ENCODE data around the gene SLC26A4.
"Not testable (repeated sequence)": the region's sequence is repeated elsewhere in the genome, so short reads cannot be mapped to it uniquely, and the experiment has no call there.

Gene SLC26A4

GRCh38 chr7:107632492-107632865 lies 28.1 kb upstream of the SLC26A4 start:
- no peak overlapping the region for H3K4me3 ChIP-seq (ENCODE audit: low read length)
- no peaks in the 10 kb centered on the region for H3K36me3 ChIP-seq (ENCODE audit: insufficient read depth, low read depth, low read length)
- H3K27me3 ChIP-seq (ENCODE audit: insufficient read depth, low read length), result no peaks in the 10 kb centered on the region
- H3K27ac ChIP-seq (ENCODE audit: low read length), result no peak overlapping the region
- H3K9me3 ChIP-seq (ENCODE audit: insufficient read depth, low read depth, low read length), result no peaks in the 10 kb centered on the region
- H3K9ac ChIP-seq (ENCODE audit: low read depth, low read length), result no peak overlapping the region
- H3K4me1 ChIP-seq (ENCODE audit: insufficient read depth, low read length), result peaks cover 2% of the 10 kb centered on the region; the same call in 1 of the 2 replicates

- no peak overlapping the region for H3K4me3 ChIP-seq (ENCODE audit: low read length)
- H3K27ac ChIP-seq (ENCODE audit: low read length), result no peak overlapping the region
- no peaks in the 10 kb centered on the region for H3K4me1 ChIP-seq (ENCODE audit: insufficient read depth, low read length)
- H3K36me3 ChIP-seq (ENCODE audit: insufficient read depth, low read depth, low read length), result no peaks in the 10 kb centered on the region
- no peaks in the 10 kb centered on the region for H3K9me3 ChIP-seq (ENCODE audit: insufficient read depth, low read depth, low read length)
- H3K27me3 ChIP-seq (ENCODE audit: insufficient read depth, low read length), result no peaks in the 10 kb centered on the region
- H3K9ac ChIP-seq (ENCODE audit: low read depth, low read length), result no peak overlapping the region
Observed at GRCh38 chr7:107638594-107638993, 22.0 kb upstream of the SLC26A4 start.

- not testable (repeated sequence) for H3K4me1 ChIP-seq (ENCODE audit: insufficient read depth, low read length); H3K27ac ChIP-seq (ENCODE audit: low read length)
Observed at GRCh38 chr7:107639070-107639469, 21.6 kb upstream of the SLC26A4 start.

GRCh38 chr7:107641676-107642075 lies 19.0 kb upstream of the SLC26A4 start:
- Histone ChIP-seq H3K9ac (ENCODE audit: low read depth, low read length) (no peak overlapping the region), H3K4me1 (ENCODE audit: insufficient read depth, low read length) (no peaks in the 10 kb centered on the region), H3K9me3 (ENCODE audit: insufficient read depth, low read depth, low read length) (no peaks in the 10 kb centered on the region), H3K27me3 (ENCODE audit: insufficient read depth, low read length) (no peaks in the 10 kb centered on the region), H3K36me3 (ENCODE audit: insufficient read depth, low read depth, low read length) (no peaks in the 10 kb centered on the region), H3K4me3 (ENCODE audit: low read length) (no peak overlapping the region), H3K27ac (ENCODE audit: low read length) (no peak overlapping the region)

More at GRCh38 chr7:107639070-107639469, 21.6 kb upstream of the SLC26A4 start:
- not testable (repeated sequence) for H3K4me3 ChIP-seq (ENCODE audit: low read length); H3K27me3 ChIP-seq (ENCODE audit: insufficient read depth, low read length); H3K9me3 ChIP-seq (ENCODE audit: insufficient read depth, low read depth, low read length); H3K9ac ChIP-seq (ENCODE audit: low read depth, low read length); H3K36me3 ChIP-seq (ENCODE audit: insufficient read depth, low read depth, low read length)

GRCh38 chr7:107642501-107642900 lies 18.1 kb upstream of the SLC26A4 start:
- Histone ChIP-seq H3K9ac (ENCODE audit: low read depth, low read length) (no peak overlapping the region), H3K36me3 (ENCODE audit: insufficient read depth, low read depth, low read length) (no peaks in the 10 kb centered on the region), H3K4me3 (ENCODE audit: low read length) (no peak overlapping the region), H3K4me1 (ENCODE audit: insufficient read depth, low read length) (no peaks in the 10 kb centered on the region), H3K27ac (ENCODE audit: low read length) (no peak overlapping the region), H3K27me3 (ENCODE audit: insufficient read depth, low read length) (no peaks in the 10 kb centered on the region), H3K9me3 (ENCODE audit: insufficient read depth, low read depth, low read length) (no peaks in the 10 kb centered on the region)

GRCh38 chr7:107643407-107643806 lies 17.2 kb upstream of the SLC26A4 start:
- H3K9me3 ChIP-seq (ENCODE audit: insufficient read depth, low read depth, low read length), result no peaks in the 10 kb centered on the region
- H3K27ac ChIP-seq (ENCODE audit: low read length), result no peak overlapping the region
- H3K4me3 ChIP-seq (ENCODE audit: low read length), result no peak overlapping the region
- H3K4me1 ChIP-seq (ENCODE audit: insufficient read depth, low read length), result no peaks in the 10 kb centered on the region
- H3K27me3 ChIP-seq (ENCODE audit: insufficient read depth, low read length), result no peaks in the 10 kb centered on the region
- no peaks in the 10 kb centered on the region for H3K36me3 ChIP-seq (ENCODE audit: insufficient read depth, low read depth, low read length)
- H3K9ac ChIP-seq (ENCODE audit: low read depth, low read length), result no peak overlapping the region

- H3K36me3 ChIP-seq (ENCODE audit: insufficient read depth, low read depth, low read length), result no peaks in the 10 kb centered on the region
- H3K27ac ChIP-seq (ENCODE audit: low read length), result no peak overlapping the region
- no peaks in the 10 kb centered on the region for H3K9me3 ChIP-seq (ENCODE audit: insufficient read depth, low read depth, low read length)
- no peaks in the 10 kb centered on the region for H3K4me1 ChIP-seq (ENCODE audit: insufficient read depth, low read length)
- no peak overlapping the region for H3K9ac ChIP-seq (ENCODE audit: low read depth, low read length)
- H3K4me3 ChIP-seq (ENCODE audit: low read length), result no peak overlapping the region
- H3K27me3 ChIP-seq (ENCODE audit: insufficient read depth, low read length), result no peaks in the 10 kb centered on the region
Observed at GRCh38 chr7:107643938-107644308, 16.7 kb upstream of the SLC26A4 start.

GRCh38 chr7:107644309-107644974 lies 16.2 kb upstream of the SLC26A4 start:
- H3K9me3 ChIP-seq (ENCODE audit: insufficient read depth, low read depth, low read length), result no peaks in the 10 kb centered on the region
- no peaks in the 10 kb centered on the region for H3K27me3 ChIP-seq (ENCODE audit: insufficient read depth, low read length)
- no peak overlapping the region for H3K27ac ChIP-seq (ENCODE audit: low read length)
- no peak overlapping the region for H3K4me3 ChIP-seq (ENCODE audit: low read length)
- no peaks in the 10 kb centered on the region for H3K36me3 ChIP-seq (ENCODE audit: insufficient read depth, low read depth, low read length)
- no peaks in the 10 kb centered on the region for H3K4me1 ChIP-seq (ENCODE audit: insufficient read depth, low read length)
- H3K9ac ChIP-seq (ENCODE audit: low read depth, low read length), result no peak overlapping the region

- Histone ChIP-seq H3K9me3 (ENCODE audit: insufficient read depth, low read depth, low read length) (peaks cover 3% of the 10 kb centered on the region; the same call in 1 of the 2 replicates), H3K4me3 (ENCODE audit: low read length) (no peak overlapping the region), H3K36me3 (ENCODE audit: insufficient read depth, low read depth, low read length) (no peaks in the 10 kb centered on the region), H3K27ac (ENCODE audit: low read length) (no peak overlapping the region), H3K4me1 (ENCODE audit: insufficient read depth, low read length) (no peaks in the 10 kb centered on the region), H3K9ac (ENCODE audit: low read depth, low read length) (no peak overlapping the region), H3K27me3 (ENCODE audit: insufficient read depth, low read length) (peaks cover 5% of the 10 kb centered on the region)
Observed at GRCh38 chr7:107652642-107653041, 8.0 kb upstream of the SLC26A4 start.

- Histone ChIP-seq H3K9ac (ENCODE audit: low read depth, low read length) (no peak overlapping the region), H3K36me3 (ENCODE audit: insufficient read depth, low read depth, low read length) (no peaks in the 10 kb centered on the region), H3K9me3 (ENCODE audit: insufficient read depth, low read depth, low read length) (no peaks in the 10 kb centered on the region), H3K4me3 (ENCODE audit: low read length) (no peak overlapping the region), H3K27ac (ENCODE audit: low read length) (no peak overlapping the region), H3K4me1 (ENCODE audit: insufficient read depth, low read length) (no peaks in the 10 kb centered on the region), H3K27me3 (ENCODE audit: insufficient read depth, low read length) (peaks cover 63% of the 10 kb centered on the region)
Observed at GRCh38 chr7:107658467-107658866, 2.2 kb upstream of the SLC26A4 start.

- H3K27me3 ChIP-seq (ENCODE audit: insufficient read depth, low read length), result peaks cover 75% of the 10 kb centered on the region
Observed at GRCh38 chr7:107659666-107660065, 962 bp upstream of the SLC26A4 start.

GRCh38 chr7:107661081-107661864 lies 645 bp downstream of the SLC26A4 start:
- H3K27me3 ChIP-seq (ENCODE audit: insufficient read depth, low read length), result peaks cover 81% of the 10 kb centered on the region
- no peak overlapping the region for H3K9ac ChIP-seq (ENCODE audit: low read depth, low read length)
- no peak overlapping the region for H3K27ac ChIP-seq (ENCODE audit: low read length)
- no peaks in the 10 kb centered on the region for H3K9me3 ChIP-seq (ENCODE audit: insufficient read depth, low read depth, low read length)
- peak overlapping the region; percentile 68 for H3K4me3 ChIP-seq (ENCODE audit: low read length)
- no peaks in the 10 kb centered on the region for H3K4me1 ChIP-seq (ENCODE audit: insufficient read depth, low read length)
- no peaks in the 10 kb centered on the region for H3K36me3 ChIP-seq (ENCODE audit: insufficient read depth, low read depth, low read length)

More at GRCh38 chr7:107659666-107660065, 962 bp upstream of the SLC26A4 start:
- Histone ChIP-seq H3K27ac (ENCODE audit: low read length) (no peak overlapping the region), H3K36me3 (ENCODE audit: insufficient read depth, low read depth, low read length) (no peaks in the 10 kb centered on the region), H3K9ac (ENCODE audit: low read depth, low read length) (no peak overlapping the region), H3K4me1 (ENCODE audit: insufficient read depth, low read length) (no peaks in the 10 kb centered on the region), H3K9me3 (ENCODE audit: insufficient read depth, low read depth, low read length) (no peaks in the 10 kb centered on the region), H3K4me3 (ENCODE audit: low read length) (no peak overlapping the region)
